ENCODE results near the gene PADI4. TPM values are rescaled to one million over a fixed set of nuclear protein-coding genes. Genes with fewer than 3 reads are reported as not detected.
"Not testable (repeated sequence)": the region's sequence is repeated elsewhere in the genome, so short reads cannot be mapped to it uniquely, and the experiment has no call there.

The PADI4 gene
- total RNA-seq, 4 donors from 2014 or later: not detected

DNA sequence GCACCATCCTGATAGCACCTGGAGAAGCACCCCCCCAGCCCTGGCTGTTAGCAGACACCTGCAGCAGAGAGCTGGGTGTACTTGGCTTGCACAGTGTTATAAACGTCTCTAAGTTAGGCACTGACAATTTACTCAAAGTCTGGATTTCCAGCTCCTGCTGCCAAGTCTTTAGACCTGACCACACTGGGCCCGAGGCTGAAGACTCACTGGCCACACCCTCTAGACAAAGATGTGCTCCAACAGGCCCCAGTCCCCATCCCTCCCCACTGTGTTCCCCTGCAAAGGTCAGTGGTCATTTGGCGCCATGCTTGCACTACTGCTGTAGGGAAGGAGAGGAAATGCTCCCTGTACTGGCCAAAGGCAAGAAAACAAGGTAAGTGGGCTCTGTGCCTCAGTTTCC, 95.1 kb downstream of the PADI4 start:
- H3K27me3 ChIP-seq: no peaks in the 10 kb centered on the region
- H3K9me3 ChIP-seq: no peaks in the 10 kb centered on the region
- no peak overlapping the region for H3K4me3 ChIP-seq
- peaks cover 0 to 1% (median 0%) of the 10 kb centered on the region in 3 donors for H3K36me3 ChIP-seq
- DNase-seq: no peak
- no peak for TF ChIP-seq POLR2A (IDR thresholded peaks at IDR 0.05)
- no peak for TF ChIP-seq CTCF (IDR thresholded peaks at IDR 0.05)
- no peak overlapping the region for H3K27ac ChIP-seq
- no peaks in the 10 kb centered on the region for H3K4me1 ChIP-seq

GRCh38 chr1:17404034-17404684, 96.2 kb downstream of the PADI4 start:
- Histone ChIP-seq H3K36me3 (peaks cover 0 to 10% (median 0%) of the 10 kb centered on the region in 3 donors), H3K27ac (no peak overlapping the region), H3K27me3 (no peaks in the 10 kb centered on the region), H3K4me3 (no peak overlapping the region), H3K9me3 (no peaks in the 10 kb centered on the region), H3K4me1 (no peaks in the 10 kb centered on the region)
- no peak for DNase-seq
- no peak for TF ChIP-seq CTCF (IDR thresholded peaks at IDR 0.05)
- no peak for TF ChIP-seq POLR2A (IDR thresholded peaks at IDR 0.05)

- Histone ChIP-seq H3K36me3 (peaks cover 0 to 17% (median 0%) of the 10 kb centered on the region in 3 donors), H3K4me1 (no peaks in the 10 kb centered on the region), H3K27ac (no peak overlapping the region), H3K4me3 (no peak overlapping the region), H3K27me3 (no peaks in the 10 kb centered on the region), H3K9me3 (no peaks in the 10 kb centered on the region)
- DNase-seq: no peak
- TF ChIP-seq CTCF (IDR thresholded peaks at IDR 0.05) (no peak), POLR2A (IDR thresholded peaks at IDR 0.05) (no peak)
These were observed 96.8 kb downstream of the PADI4 start for GRCh38 chr1:17404820-17405219.

GRCh38 chr1:17405898-17406759, 98.1 kb downstream of the PADI4 start:
- Histone ChIP-seq H3K27ac (no peak overlapping the region), H3K36me3 (peaks cover 0 to 30% (median 0%) of the 10 kb centered on the region in 3 donors), H3K4me1 (no peaks in the 10 kb centered on the region), H3K9me3 (no peaks in the 10 kb centered on the region), H3K4me3 (no peak overlapping the region), H3K27me3 (no peaks in the 10 kb centered on the region)
- TF ChIP-seq CTCF (IDR thresholded peaks at IDR 0.05): peak; percentile 23 to 73 (median 68)
- no peak for TF ChIP-seq POLR2A (IDR thresholded peaks at IDR 0.05)
- peak; percentile 24 to 76 (median 76) for DNase-seq

DNA sequence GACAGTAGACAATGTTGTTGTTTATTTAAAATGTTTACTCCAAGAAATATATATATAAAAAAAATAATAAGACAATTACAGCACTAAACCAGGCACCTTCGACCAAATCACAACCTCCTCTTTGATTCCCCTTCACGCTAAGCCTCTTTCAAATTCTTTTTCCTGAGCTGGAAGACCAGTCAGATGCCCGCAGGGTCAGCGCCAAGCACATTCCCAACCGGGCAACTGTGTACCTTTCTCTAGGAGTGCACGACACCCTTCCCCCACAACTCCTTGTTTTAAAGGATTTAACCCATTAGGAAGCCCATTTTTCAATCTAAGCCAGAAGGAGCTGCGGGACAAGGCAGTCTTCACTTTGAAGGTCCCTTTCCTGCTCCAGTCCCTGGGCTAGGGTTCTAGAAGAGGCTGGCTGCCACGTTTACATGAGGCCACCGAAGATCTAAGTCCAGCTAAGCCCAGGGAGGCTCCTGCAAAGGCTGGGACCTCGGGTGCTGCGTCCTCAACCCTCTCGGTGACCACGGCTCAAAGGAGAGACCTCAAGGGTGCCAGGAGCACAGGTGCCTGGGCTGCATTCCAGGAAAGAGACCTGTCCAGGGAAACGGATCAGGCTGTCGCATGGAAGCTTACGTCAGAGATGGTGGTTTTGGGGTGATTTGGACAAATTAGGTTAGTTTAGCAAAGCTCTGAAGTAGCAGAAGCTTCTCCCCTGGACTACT, 98.9 kb downstream of the PADI4 start:
- not testable (repeated sequence) for H3K9me3 ChIP-seq, H3K27ac ChIP-seq, DNase-seq, H3K4me3 ChIP-seq, H3K4me1 ChIP-seq, H3K27me3 ChIP-seq
- peaks cover 0 to 38% (median 0%) of the 10 kb centered on the region in 3 donors for H3K36me3 ChIP-seq

GRCh38 chr1:17407786-17408514, 100.0 kb downstream of the PADI4 start:
- H3K36me3 ChIP-seq: peaks cover 0 to 48% (median 0%) of the 10 kb centered on the region in 3 donors
- not testable (repeated sequence) for H3K4me1 ChIP-seq, H3K9me3 ChIP-seq, H3K27me3 ChIP-seq, H3K4me3 ChIP-seq, H3K27ac ChIP-seq, DNase-seq

Data from Peyer's patch (tissue), 4 donors.